NCI-H1092 (cell line): Measurements from ENCODE around the gene PRSS57.
A peak's percentile ranks its signal among the peaks of the same experiment; 100 is the strongest.

Source experiments
- DNase-seq: peaks from one replicate; lab custom pipeline; 2025; lab: John Stamatoyannopoulos, UW

The PRSS57 gene

DNA sequence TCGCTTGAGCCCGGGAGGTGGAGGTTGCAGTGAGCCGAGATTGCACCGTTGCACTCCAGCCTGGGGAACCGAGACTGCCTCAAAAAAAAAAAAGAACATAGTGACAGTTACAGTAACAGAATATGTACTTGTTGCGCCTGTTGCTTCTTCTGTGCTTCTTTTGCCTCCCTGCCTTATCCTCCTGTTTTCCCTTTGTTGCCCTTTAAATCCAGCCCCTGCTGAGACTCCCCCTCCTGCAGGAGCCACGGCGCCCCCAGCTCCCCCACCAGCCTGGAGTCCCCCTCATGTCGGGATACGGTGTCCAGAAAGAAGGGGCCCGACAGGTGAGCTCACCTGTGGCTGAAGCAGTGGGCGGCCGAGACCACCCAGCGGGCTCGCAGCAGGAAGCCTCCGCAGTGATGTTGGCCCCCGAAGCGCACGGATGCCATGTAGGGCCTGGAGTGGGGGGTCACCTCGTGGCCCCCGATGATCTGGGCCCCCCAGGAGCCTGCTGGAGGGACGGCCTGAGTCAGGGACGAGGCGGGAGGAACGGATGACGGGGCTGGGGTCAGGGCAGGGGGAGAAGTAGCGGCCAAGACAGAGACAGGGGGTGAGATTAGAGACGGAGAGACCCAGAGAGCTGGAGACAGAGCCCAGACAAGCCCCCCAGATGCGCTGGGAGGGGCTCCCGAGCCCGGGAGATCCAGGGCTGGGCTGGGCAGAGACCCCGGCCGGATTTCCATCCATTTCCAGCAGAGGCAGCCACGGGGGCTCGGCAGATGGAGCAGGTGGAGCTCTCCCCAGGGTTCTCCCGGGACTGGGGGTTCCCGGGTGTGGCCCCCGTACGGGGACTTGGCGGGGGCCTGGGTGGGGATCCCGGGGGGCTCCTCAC, 536 bp downstream of the PRSS57 start:
- DNase-seq, result no peak

GRCh38 chr19:690203-690602, 5.0 kb downstream of the PRSS57 start:
- no peak for DNase-seq

GRCh38 chr19:688992-689391, 6.3 kb downstream of the PRSS57 start:
- DNase-seq, result no peak

GRCh38 chr19:688214-688613, 7.0 kb downstream of the PRSS57 start:
- DNase-seq, result no peak

- DNase-seq, result no peak
Measured at GRCh38 chr19:687569-688166, 7.6 kb downstream of the PRSS57 start.

GRCh38 chr19:686589-687297, 8.5 kb downstream of the PRSS57 start:
- no peak for DNase-seq

DNA sequence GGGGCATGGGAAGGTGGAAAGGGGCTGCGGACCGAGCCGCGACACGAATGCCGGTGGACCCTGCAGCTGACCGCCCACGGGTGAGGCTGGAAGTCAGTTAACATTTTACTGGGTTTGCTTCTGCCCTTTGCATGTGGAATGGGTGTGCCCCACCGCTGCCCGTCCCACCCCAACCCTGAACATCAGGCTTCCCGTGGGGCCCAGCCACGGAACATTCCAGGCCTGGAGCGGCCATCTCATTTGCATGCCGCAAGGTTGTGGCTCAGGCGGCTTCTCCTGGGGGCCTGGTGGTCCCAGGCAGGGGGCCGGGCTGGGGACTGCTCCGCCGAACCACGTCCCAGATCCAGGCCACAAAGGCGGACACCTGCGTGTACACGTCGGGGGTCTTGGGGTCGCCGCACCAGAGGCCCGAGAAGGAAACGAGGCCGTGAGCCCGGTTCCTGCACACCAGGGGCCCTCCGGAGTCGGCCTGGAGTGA, 9.8 kb downstream of the PRSS57 start:
- DNase-seq, result no peak

DNA sequence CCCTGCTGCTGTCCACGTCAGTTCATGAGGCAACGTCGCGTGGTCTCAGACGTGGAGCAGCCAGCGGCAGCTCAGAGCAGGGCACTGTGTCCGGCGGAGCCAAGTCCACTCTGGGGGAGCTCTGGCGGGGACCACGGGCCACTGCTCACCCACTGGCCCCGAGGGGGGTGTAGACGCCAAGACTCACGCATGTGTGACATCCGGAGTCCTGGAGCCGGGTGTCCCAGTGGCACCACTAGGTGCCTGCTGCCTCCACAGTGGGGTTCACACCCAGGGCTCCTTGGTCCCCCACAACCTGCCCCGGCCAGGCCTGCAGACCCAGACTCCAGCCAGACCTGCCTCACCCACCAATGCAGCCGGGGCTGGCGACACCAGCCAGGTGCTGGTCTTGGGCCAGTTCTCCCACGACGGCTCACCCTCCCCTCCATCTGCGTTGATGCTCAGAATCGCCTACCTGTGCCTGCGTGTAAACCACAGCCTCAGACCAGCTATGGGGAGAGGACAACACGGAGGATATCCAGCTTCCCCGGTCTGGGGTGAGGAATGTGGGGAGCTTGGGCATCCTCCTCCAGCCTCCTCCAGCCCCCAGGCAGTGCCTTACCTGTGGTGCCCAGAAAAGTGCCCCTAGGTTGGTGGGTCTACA, 12.5 kb downstream of the PRSS57 start:
- DNase-seq, result no peak

- DNase-seq, result no peak
Measured at GRCh38 chr19:681029-682019, 13.9 kb downstream of the PRSS57 start.

- peak; percentile 98 for DNase-seq
Measured at GRCh38 chr19:680287-681028, 14.8 kb downstream of the PRSS57 start.

DNA sequence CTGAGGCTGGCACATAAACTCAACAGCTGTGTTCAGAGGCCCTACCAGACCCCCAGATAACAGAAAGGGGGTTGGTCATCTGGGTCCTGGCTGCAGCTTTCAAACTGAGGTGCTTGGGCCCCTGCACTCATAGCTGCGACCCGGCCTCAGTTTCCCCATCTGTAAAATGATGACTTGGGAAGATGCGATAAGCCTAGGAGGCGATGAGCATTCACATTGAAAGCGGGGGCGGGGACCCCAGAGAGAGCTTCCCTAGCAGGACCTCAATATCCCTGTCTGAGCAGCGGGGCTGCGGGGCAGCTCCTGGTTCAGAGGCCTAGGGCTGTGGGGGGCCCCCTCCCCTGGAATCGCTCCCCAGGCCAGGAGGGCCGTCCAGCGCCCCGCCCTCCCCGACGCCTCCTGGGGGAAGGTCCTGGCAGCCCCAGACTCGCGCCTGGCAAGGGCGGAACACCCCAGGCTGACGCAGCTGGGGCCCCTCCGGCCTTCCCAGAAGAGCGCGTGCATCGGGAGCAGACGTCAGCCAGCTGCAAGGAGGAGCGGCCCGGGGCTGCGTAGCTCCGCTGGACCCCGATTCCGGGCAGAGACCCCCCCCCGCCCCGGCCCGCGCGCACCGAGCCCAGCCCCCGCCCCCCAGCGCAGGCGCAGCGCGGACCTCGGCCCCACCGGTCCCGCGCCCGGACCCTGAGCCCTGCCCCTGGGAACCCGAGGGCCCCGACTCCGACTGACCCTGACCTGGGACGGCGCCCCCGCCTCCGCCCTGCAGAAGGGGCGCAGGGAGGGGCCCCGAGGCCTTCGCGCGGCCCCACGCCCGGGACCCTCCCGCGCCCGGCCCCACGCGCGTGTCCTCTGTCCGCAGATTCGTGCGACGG, 15.6 kb downstream of the PRSS57 start:
- no peak for DNase-seq

DNA sequence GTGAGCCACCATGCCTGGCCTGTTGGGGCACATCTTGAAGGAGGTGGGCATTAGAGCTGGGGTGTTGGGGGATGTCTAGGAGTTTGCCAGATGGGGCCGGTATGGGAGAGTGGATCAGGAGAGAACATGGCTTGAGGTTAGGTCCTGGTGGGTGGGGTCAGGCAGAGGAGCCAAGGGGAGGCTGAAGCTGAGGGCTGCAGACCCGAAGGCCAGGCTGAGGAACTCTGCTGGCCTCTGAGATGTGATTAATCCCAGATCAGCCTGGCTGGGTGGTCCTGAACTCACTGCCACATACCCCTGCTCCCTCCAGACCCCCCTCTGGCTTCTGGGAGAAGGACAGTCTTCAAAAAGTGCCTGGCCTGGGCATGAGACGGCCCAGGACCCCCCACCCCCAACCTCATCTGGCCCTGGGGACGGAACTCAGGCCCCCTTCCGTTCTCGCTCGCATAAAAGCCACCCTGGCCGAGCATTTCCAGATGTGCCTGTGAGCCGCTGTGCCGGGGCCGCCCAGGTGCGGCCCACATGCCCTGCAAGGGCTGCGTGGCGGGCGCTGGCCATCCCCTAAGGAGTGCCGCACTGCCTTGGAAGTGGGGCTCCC, 16.4 kb downstream of the PRSS57 start:
- no peak for DNase-seq

DNA sequence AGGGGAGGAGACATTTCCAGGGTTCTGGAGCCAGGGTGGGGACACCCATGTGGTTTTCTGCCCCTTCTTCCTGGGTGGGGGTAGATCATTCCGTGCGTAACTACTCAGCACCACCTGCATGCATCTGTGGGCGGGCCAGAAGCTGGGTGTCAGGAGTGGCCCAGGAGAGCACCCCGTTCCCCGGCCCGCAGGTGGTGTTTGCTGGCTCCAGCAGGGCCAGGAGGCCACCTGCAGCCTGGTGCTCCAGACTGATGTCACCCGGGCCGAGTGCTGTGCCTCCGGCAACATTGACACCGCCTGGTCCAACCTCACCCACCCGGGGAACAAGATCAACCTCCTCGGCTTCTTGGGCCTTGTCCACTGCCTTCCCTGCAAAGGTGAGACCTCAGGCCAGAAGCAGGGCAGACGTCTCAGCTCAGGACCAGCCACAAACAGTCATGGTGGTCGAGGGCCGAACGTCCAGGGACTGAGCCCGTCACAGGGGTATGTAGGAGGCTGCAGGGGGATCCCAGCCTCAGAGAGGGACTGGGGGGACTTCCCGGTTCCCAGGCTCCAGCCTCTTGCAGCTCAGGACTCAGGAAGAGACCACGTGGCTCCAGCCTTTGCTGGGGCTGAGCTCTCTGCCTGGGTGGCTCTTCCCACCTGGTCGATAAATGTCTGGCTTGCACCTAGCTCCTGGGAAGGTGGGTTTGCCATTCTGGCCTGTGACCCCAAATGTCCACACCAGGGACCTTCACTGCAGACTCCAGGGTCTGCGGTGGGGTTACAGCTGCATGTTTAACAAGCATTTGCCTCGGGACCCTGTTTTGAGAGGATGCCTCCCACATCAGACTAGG, 17.4 kb downstream of the PRSS57 start:
- DNase-seq, result no peak

DNA sequence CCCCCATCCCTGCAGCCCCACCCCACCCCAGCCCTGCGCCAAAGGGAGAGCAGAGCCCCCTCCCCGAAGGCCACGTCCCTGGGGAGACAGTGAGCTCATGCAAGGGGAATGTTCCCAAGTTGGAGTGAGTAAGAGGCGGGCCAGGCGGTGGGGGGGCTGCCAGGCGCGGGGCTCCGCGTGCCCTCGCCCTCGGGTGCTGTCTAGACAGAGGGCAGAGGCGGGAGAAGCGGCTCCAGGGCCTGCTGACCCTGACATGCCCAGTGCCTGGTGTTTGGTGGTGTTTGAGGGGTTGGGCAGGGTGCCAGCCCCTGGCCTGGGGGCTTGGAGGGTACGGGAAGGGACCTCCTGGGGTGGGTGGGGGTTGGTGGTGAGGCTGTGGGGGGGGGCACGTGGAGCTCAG, 18.1 kb downstream of the PRSS57 start:
- no peak for DNase-seq

DNA sequence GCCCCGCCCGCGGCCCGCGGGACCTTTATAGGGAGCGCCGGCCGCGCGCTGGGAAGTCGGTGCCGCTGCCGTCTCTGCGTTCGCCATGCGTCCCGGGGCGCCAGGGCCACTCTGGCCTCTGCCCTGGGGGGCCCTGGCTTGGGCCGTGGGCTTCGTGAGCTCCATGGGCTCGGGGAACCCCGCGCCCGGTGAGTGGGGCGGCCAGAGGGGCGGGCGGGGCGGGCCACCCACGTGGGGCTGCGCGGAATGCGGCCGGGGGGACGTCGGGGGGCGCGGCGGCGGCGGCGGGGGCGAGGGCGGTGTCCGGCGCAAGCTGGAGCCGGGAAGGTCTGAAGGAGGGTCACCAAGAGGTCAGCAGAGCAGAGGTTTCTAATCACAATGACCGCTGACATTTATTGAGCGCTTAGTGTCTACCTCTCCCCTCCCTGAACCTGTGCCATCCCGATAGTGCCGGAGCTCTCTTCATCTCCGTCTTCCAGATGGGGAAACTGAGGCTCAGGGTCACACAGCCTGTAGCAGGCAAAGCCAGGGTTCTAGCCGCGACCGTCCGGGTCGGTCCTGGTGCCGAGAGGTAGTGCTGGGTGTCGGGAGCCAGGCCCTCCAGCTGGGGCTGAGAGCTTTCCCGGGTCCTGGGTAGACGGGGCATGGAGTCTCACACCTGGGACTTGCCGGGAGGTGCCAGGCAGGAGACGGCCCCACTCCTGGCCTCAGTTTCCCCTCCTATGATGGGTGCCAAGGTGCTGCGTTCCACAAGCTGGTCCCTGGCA, 18.7 kb downstream of the PRSS57 start, which contains the start of gene FSTL3:
TSS of gene FSTL3 (plus strand) at position 54 of the 767 bp plus-strand sequence. CDS start at position 86, 32 bp downstream.
- DNase-seq, result no peak

DNA sequence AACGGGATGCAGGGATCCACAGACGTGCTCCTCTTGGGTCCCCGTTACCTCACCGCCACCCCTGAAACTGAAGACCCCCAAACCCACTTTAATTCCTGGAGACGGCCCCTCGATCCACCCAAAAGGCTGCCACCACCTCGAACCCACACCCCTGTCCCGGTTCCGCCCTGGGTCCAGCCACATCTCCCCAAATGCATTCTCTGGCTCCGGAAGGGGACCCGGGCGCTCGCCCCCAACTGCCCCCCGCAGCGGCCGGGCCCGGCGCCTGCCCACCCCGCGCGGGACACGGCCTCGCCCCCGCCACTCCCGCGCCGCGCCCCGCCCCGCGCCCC, 19.3 kb downstream of the PRSS57 start:
- no peak for DNase-seq
